ENCODE measurements around the gene DENND1B. TPM values are rescaled to one million over a fixed set of nuclear protein-coding genes. Genes with fewer than 3 reads are reported as not detected.

Gene DENND1B
- total and polyA plus RNA-seq, 12 donors: 1.7 to 14.3 (median 6.5) TPM

DNA sequence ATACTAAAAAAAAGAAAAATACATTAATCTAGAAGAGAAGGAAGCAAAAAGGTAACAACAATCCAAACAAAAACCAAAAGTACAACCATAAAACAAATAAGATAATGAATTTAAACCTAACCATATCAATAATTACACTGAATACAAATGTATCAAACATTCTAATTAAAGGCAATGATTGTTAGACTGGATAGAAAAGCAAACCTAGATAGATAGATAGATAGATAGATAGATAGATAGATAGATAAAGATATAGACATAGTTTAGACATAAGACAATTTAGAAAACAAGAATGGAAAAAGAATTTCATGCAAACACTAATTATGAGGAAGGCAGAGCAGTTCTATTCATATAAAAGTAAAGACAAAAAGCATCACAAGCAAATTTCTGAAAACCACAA lies 24.9 kb downstream of the DENND1B start:
- Histone ChIP-seq H3K9me3 (replicated peaks in 1 of 3) (no peaks in the 10 kb centered on the region), H3K27ac (no peak overlapping the region), H3K4me1 (replicated peaks in 1 of 2) (no peaks in the 10 kb centered on the region), H3K27me3 (no peaks in the 10 kb centered on the region), H3K36me3 (replicated peaks in 1 of 2) (no peaks in the 10 kb centered on the region), H3K4me3 (no peak overlapping the region)
- intact Hi-C loops (cut with DNase I): no loop called here
- TF ChIP-seq POLR2A (IDR thresholded peaks at IDR 0.05): no peak
- TF ChIP-seq, protein P1, sequence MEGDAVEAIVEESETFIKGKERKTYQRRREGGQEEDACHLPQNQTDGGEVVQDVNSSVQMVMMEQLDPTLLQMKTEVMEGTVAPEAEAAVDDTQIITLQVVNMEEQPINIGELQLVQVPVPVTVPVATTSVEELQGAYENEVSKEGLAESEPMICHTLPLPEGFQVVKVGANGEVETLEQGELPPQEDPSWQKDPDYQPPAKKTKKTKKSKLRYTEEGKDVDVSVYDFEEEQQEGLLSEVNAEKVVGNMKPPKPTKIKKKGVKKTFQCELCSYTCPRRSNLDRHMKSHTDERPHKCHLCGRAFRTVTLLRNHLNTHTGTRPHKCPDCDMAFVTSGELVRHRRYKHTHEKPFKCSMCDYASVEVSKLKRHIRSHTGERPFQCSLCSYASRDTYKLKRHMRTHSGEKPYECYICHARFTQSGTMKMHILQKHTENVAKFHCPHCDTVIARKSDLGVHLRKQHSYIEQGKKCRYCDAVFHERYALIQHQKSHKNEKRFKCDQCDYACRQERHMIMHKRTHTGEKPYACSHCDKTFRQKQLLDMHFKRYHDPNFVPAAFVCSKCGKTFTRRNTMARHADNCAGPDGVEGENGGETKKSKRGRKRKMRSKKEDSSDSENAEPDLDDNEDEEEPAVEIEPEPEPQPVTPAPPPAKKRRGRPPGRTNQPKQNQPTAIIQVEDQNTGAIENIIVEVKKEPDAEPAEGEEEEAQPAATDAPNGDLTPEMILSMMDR (IDR thresholded peaks at IDR 0.05): no peak
- no peak for DNase-seq

DNA sequence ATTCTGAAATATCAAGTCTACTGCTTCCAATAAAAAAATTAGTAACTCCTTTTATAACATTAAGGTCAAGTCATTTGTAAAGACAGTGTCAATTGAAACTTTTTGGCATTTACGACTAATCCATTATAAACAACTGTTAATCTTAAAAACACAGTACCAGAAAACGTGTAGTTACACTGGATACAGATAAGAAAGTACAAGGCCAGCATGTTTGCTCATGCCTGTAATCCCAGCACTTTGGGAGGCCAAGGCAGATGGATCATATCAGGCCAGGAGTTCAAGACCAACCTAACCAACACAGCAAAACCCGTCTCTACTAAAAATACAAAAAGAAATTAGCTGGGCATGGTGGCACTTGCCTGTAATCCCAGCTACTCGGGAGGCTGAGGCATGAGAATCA lies 29.4 kb downstream of the DENND1B start:
- WGBS, 4 donors: 66 to 69% (median 67%) methylated on average over 4 of the region's 4 CpGs
- Histone ChIP-seq H3K36me3 (replicated peaks in 1 of 2) (no peaks in the 10 kb centered on the region), H3K27ac (no peak overlapping the region), H3K4me3 (no peak overlapping the region), H3K9me3 (replicated peaks in 1 of 3) (no peaks in the 10 kb centered on the region), H3K27me3 (no peaks in the 10 kb centered on the region), H3K4me1 (replicated peaks in 1 of 2) (peaks cover 0 to 5% of the 10 kb centered on the region in 2 donors)
- TF ChIP-seq, protein P1 (IDR thresholded peaks at IDR 0.05): no peak
- no peak for DNase-seq
- intact Hi-C loops (cut with DNase I): no loop called here

DNA sequence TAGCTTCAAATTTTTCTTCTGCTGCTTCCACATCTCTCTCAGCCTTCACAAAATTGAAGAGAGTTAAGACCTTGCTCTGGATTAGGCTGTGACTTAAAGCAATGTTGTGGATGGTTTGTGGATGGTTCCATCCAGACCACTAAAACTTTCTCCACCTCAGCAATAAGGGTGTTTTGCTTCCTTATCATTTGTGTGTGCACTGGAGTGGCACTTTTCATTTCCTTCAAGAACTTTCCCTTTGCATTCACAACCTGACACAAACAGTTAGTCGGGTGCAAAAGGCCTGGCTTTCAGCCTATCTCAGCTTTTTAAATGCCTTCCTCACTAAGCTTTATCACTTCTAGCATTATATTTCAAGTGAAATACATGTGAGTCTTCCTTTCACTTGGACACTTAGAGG lies 30.3 kb downstream of the DENND1B start:
- Histone ChIP-seq H3K27me3 (no peaks in the 10 kb centered on the region), H3K4me1 (replicated peaks in 1 of 2) (peaks cover 0 to 8% of the 10 kb centered on the region in 2 donors), H3K4me3 (no peak overlapping the region), H3K27ac (no peak overlapping the region), H3K36me3 (replicated peaks in 1 of 2) (no peaks in the 10 kb centered on the region), H3K9me3 (replicated peaks in 1 of 3) (no peaks in the 10 kb centered on the region)
- WGBS, 4 donors: 91 to 100% (median 94%) methylated on average over 1 of the region's 1 CpG
- DNase-seq: no peak
- no peak for TF ChIP-seq POLR2A (IDR thresholded peaks at IDR 0.05)
- TF ChIP-seq, protein P1 (IDR thresholded peaks at IDR 0.05): no peak
- intact Hi-C loops (cut with DNase I): no loop called here

DNA sequence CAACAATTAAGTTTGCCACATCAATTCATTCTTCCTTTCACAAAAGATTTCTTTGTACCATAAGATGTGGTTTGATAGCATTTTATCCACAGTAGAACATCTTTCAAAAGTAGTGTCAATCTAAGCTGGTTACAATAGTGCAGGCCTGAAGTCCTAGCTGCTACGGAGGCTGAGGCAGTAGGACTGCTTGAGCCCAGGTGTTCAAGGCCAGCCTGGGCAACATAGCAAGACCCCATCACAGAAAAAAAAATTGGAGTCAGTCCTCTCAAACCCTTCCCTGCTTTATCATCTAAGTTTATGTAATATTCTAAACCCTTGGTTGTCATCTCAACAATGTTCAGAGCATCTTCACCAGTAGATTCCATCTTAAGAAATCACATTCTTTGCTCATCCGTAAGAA lies 31.7 kb downstream of the DENND1B start:
- Histone ChIP-seq H3K4me1 (replicated peaks in 1 of 2) (peaks cover 0 to 12% of the 10 kb centered on the region in 2 donors), H3K27ac (no peak overlapping the region), H3K9me3 (replicated peaks in 1 of 3) (no peaks in the 10 kb centered on the region), H3K27me3 (no peaks in the 10 kb centered on the region), H3K36me3 (replicated peaks in 1 of 2) (no peaks in the 10 kb centered on the region), H3K4me3 (no peak overlapping the region)
- 90 to 100% (median 96%) methylated on average over 2 of the region's 2 CpGs for WGBS, 4 donors
- no peak for DNase-seq
- intact Hi-C loops (cut with DNase I): no loop called here
- no peak for TF ChIP-seq POLR2A (IDR thresholded peaks at IDR 0.05)
- TF ChIP-seq, protein P1 (IDR thresholded peaks at IDR 0.05): no peak
